Endothelial cell of umbilical vein (primary cell): ENCODE data around the gene TPST1. TPM values are rescaled to one million over a fixed set of nuclear protein-coding genes. Genes with fewer than 3 reads are reported as not detected.
A peak's percentile ranks its signal among the peaks of the same experiment; 100 is the strongest.

Source experiments
- BruUV-seq: library from RNA; stranded (reverse); fragments of 400-500 nt; replicated peaks from 2 replicates; lab custom pipeline; 2021; lab: Mats Ljungman, UMichigan
- CTCF ChIA-PET: fragments of 300-600, 350-600 bp; sonication (Branson Sonifier 250); formaldehyde crosslinking; loops from one replicate; lab custom pipeline; 2021; ENCODE audit warnings: antibody characterized with exemption, inconsistent platforms; lab: Charles Lee
- POLR2A ChIA-PET: fragments of 300-600, 350-600 bp; sonication (Branson Sonifier 250); formaldehyde crosslinking; loops from one replicate; lab custom pipeline; 2021; ENCODE audit warnings: antibody characterized with exemption, inconsistent platforms; lab: Charles Lee
- DNase-seq: peaks from one replicate; pipeline ENCODE4 v3.0.0-alpha.2; 2011; ENCODE audit warnings: low read depth, low spot score
- FAIRE-seq: peaks from 2 replicates; lab custom pipeline; 2011; peaks lifted over from hg19 to GRCh38; lab: Jason Lieb, UNC
- H2AFZ ChIP-seq: 2 replicates; pipeline ENCODE4 v1.6.0; 2012; ENCODE audit warnings: low read depth, low read length, control low read depth, inconsistent platforms
- H3K27ac ChIP-seq: 2 replicates; pipeline ENCODE4 v1.5.1; 2011; ENCODE audit warnings: low read depth, mild to moderate bottlenecking, control low read depth, low read length, moderate library complexity; ENCODE audit not compliant: insufficient read depth
- H3K27me3 ChIP-seq, 2 experiments: 2 replicates each; pipeline versions ENCODE4 v1.6.0 to v1.6.1; 2011; ENCODE audit warnings: low read length in 2 of 2, mixed read lengths in 1 of 2; ENCODE audit not compliant: control insufficient read depth in 2 of 2, insufficient read depth in 2 of 2
- H3K36me3 ChIP-seq, 2 experiments: 2 replicates in 1 of 2; 3 replicates in 1 of 2; pipeline ENCODE4 v1.5.1; 2011; ENCODE audit warnings: low read length in 2 of 2, mild to moderate bottlenecking in 1 of 2, moderate library complexity in 1 of 2; ENCODE audit not compliant: control insufficient read depth in 2 of 2, insufficient read depth in 2 of 2; ENCODE audit errors: extremely low read depth in 1 of 2
- H3K4me1 ChIP-seq: 3 replicates; pipeline ENCODE4 v1.5.1; 2011; ENCODE audit warnings: mild to moderate bottlenecking, low read length; ENCODE audit not compliant: control insufficient read depth, insufficient read depth; ENCODE audit errors: extremely low read depth
- H3K4me2 ChIP-seq: 2 replicates; pipeline ENCODE4 v1.6.1; 2011; ENCODE audit warnings: low read length, control low read depth, mixed read lengths; ENCODE audit not compliant: insufficient read depth
- H3K4me3 ChIP-seq, 3 experiments: fragments of 200-600 bp in 1 of 3; sonication (generic), shearing (Covaris generic) in 1 of 3; replicated peaks in 1 of 3; 2 replicates each; pipeline ENCODE4 v1.5.1; 2011 to 2016; ENCODE audit warnings: control low read depth in 3 of 3, low read length in 3 of 3, mild to moderate bottlenecking in 2 of 3, inconsistent platforms in 1 of 3, low read depth in 1 of 3, moderate library complexity in 1 of 3; ENCODE audit not compliant: insufficient read depth in 1 of 3
- H3K79me2 ChIP-seq: 2 replicates; pipeline ENCODE4 v1.6.0; 2012; ENCODE audit warnings: low read length, inconsistent platforms; ENCODE audit not compliant: control insufficient read depth, insufficient read depth
- H3K9ac ChIP-seq: replicated peaks from 2 replicates; pipeline ENCODE3; 2011; ENCODE audit warnings: low read length, control low read depth; ENCODE audit not compliant: insufficient read depth; ENCODE audit errors: extremely low read depth
- H3K9me1 ChIP-seq: replicated peaks from 3 replicates; pipeline ENCODE4 v1.6.0; 2011; ENCODE audit warnings: mild to moderate bottlenecking, low read length; ENCODE audit not compliant: control insufficient read depth, insufficient read depth; ENCODE audit errors: extremely low read depth
- H3K9me3 ChIP-seq: replicated peaks from 2 replicates; pipeline ENCODE4 v1.5.1; 2012; ENCODE audit warnings: low read length, inconsistent platforms; ENCODE audit not compliant: control insufficient read depth, insufficient read depth
- H4K20me1 ChIP-seq: replicated peaks from 2 replicates; pipeline ENCODE3; 2011; ENCODE audit warnings: mild to moderate bottlenecking, low read length; ENCODE audit not compliant: control insufficient read depth, insufficient read depth; ENCODE audit errors: extremely low read depth
- CTCF ChIP-seq, 2 donors: IDR thresholded peaks; 1 replicate in 1 of 2; 2 replicates in 1 of 2; pipeline ENCODE4 v1.5.1; 2011; ENCODE audit warnings: low read length in 2 of 2, mild to moderate bottlenecking in 2 of 2, moderate library complexity in 2 of 2, control low read depth in 1 of 2, inconsistent platforms in 1 of 2, low read depth in 1 of 2; ENCODE audit not compliant: insufficient read depth in 1 of 2; ENCODE audit errors: extremely low read depth in 1 of 2
- EZH2 ChIP-seq: IDR thresholded peaks from 2 replicates; pipeline ENCODE4 v1.6.1; 2012; ENCODE audit warnings: borderline replicate concordance, low read depth, mild to moderate bottlenecking, moderate library complexity, low read length, inconsistent platforms; ENCODE audit not compliant: severe bottlenecking
- FOS ChIP-seq: IDR thresholded peaks from 2 replicates; pipeline ENCODE4 v1.6.1; 2011; ENCODE audit warnings: mild to moderate bottlenecking, low read length, moderate library complexity, borderline replicate concordance; ENCODE audit not compliant: insufficient read depth
- GATA2 ChIP-seq: IDR thresholded peaks from 2 replicates; pipeline ENCODE4 v1.7.0; 2011; ENCODE audit warnings: low read depth, mild to moderate bottlenecking, moderate library complexity, mixed read lengths, low read length; ENCODE audit not compliant: insufficient read length, insufficient read depth
- JUN ChIP-seq: IDR thresholded peaks from 2 replicates; pipeline ENCODE4 v1.6.1; 2011; ENCODE audit warnings: borderline replicate concordance, low read depth; ENCODE audit not compliant: insufficient read length, insufficient read depth
- MAX ChIP-seq: IDR thresholded peaks from 2 replicates; pipeline ENCODE4 v1.6.1; 2011; ENCODE audit not compliant: insufficient read depth, insufficient read length
- MYC ChIP-seq: IDR thresholded peaks from one replicate; pipeline ENCODE4 v1.6.1; 2011; ENCODE audit warnings: mild to moderate bottlenecking, low read depth, low read length
- POLR2A ChIP-seq: IDR thresholded peaks from 2 replicates; pipeline ENCODE4 v1.6.1; 2012; ENCODE audit warnings: low read depth, mild to moderate bottlenecking, control low read depth, low read length
- POLR2AphosphoS5 ChIP-seq: IDR thresholded peaks from 2 replicates; pipeline ENCODE4 v1.6.1; 2012; ENCODE audit warnings: low read depth, mild to moderate bottlenecking, control low read depth, low read length, moderate library complexity; ENCODE audit not compliant: insufficient read depth
- dilution Hi-C: fragments of 300-500 bp; cut with MboI; formaldehyde crosslinking; loops from one replicate; pipeline ENCODE4 v1.15.0; 2019; ENCODE audit warnings: low sequenced_read_pairs; ENCODE audit not compliant: extremely low pct_ligation_motif_present
- intact Hi-C: fragments of 100-400 bp; cut with micrococcal nuclease; formaldehyde crosslinking; loops from one replicate; pipeline ENCODE4 v1.10.0; 2022
- polyA plus RNA-seq, 4 experiments: library from polyadenylated mRNA; depleted of rRNA in 3 of 4; stranded (reverse) in 3 of 4; unstranded in 1 of 4; fragments of >200 nt; gene quantifications; 2 replicates each; pipeline versions ENCODE4 v1.2.1 to v1.2.3, GENCODE V29; 2011 to 2012; ENCODE audit warnings: missing spikeins in 1 of 4
- total RNA-seq: library from RNA; stranded (reverse); gene quantifications from 2 replicates; pipeline ENCODE4 v1.2.3, GENCODE V29; 2021

TPST1 gene
- total and polyA plus RNA-seq, 2 donors (not counting 3 experiments of a cell fraction or from before 2014, with no cell fraction given) = 18.7 to 21.0 TPM

- no peak overlapping the region for H3K4me2 ChIP-seq
- H3K79me2 ChIP-seq = peaks cover 5% of the 10 kb centered on the region
- ChIA-PET CTCF (interaction anchor here (0.6 kb wide), 1 partner anchor 69 kb away, joined by 3 read pairs; no protein-coding TSS in a partner anchor), POLR2A (no interaction called here)
- no peak overlapping the region for H3K4me3 ChIP-seq
- FAIRE-seq (no peak), DNase-seq (no peak)
- H2AFZ ChIP-seq = no peak overlapping the region
- H3K27me3 ChIP-seq = no peaks in the 10 kb centered on the region
- no peaks in the 10 kb centered on the region for H4K20me1 ChIP-seq
- TF ChIP-seq MYC (no peak), EZH2 (no peak), JUN (no peak), FOS (no peak), MAX (no peak)
- peaks cover 3% of the 10 kb centered on the region for H3K9me3 ChIP-seq
- no TSS peak for BruUV-seq
- no peaks in the 10 kb centered on the region for H3K36me3 ChIP-seq
- H3K9ac ChIP-seq = no peak overlapping the region
- dilution Hi-C loops (no loop called here), intact Hi-C loops (no loop called here)
- H3K9me1 ChIP-seq = peaks cover 3% of the 10 kb centered on the region
- H3K4me1 ChIP-seq = peaks cover 5% of the 10 kb centered on the region
- H3K27ac ChIP-seq = no peak overlapping the region
Observed at GRCh38 chr7:66261941-66262340, 56.8 kb downstream of the TPST1 start.

- peaks cover 3% of the 10 kb centered on the region for H3K9me3 ChIP-seq
- H4K20me1 ChIP-seq = no peaks in the 10 kb centered on the region
- no peak overlapping the region for H3K4me3 ChIP-seq
- no TSS peak for BruUV-seq
- no peak overlapping the region for H3K27ac ChIP-seq
- POLR2A ChIA-PET = no interaction called here
- no peak overlapping the region for H3K9ac ChIP-seq
- H3K4me2 ChIP-seq = no peak overlapping the region
- no peaks in the 10 kb centered on the region for H3K36me3 ChIP-seq
- intact Hi-C loops = no loop called here
- H3K79me2 ChIP-seq = peaks cover 5% of the 10 kb centered on the region
- dilution Hi-C loops = no loop called here
- peak; percentile 24 for DNase-seq
- H3K9me1 ChIP-seq = peaks cover 3% of the 10 kb centered on the region
- FAIRE-seq = no peak
- H2AFZ ChIP-seq = no peak overlapping the region
- TF ChIP-seq CTCF (IDR thresholded peaks at IDR 0.05; ENCODE audit: extremely low read depth in 1 of 2, insufficient read depth in 1 of 2, low read depth in 1 of 2, low read length in 2 of 2) (no peak), POLR2A (no peak), GATA2 (no peak), MYC (no peak), JUN (no peak), MAX (no peak), POLR2AphosphoS5 (no peak)
- H3K4me1 ChIP-seq = peaks cover 5% of the 10 kb centered on the region
- CTCF ChIA-PET = no interaction called here
- no peaks in the 10 kb centered on the region for H3K27me3 ChIP-seq
Observed at GRCh38 chr7:66263936-66264335, 58.8 kb downstream of the TPST1 start.
